Loucy (cell line): ENCODE results near the gene UVRAG.

ENCODE experiments used
- CTCF ChIP-seq: fragments of 200-600 bp; sonication (generic); conservative IDR thresholded peaks from 2 replicates; pipeline ENCODE4 v1.5.1; 2014; ENCODE audit warnings: mild to moderate bottlenecking, antibody characterized with exemption, low read length
- EZH2phosphoT487 ChIP-seq: fragments of 200-600 bp; IDR thresholded peaks from 2 replicates; pipeline ENCODE4 v1.6.1; 2018; ENCODE audit warnings: antibody characterized with exemption, mild to moderate bottlenecking, moderate library complexity, borderline replicate concordance

GRCh38 chr11:75934851-75935250 lies 119.8 kb downstream of the UVRAG start:
- TF ChIP-seq CTCF = no peak
- TF ChIP-seq EZH2phosphoT487 = no peak
